OCI-M2 (cell line): ENCODE measurements around the gene NCOA6.
A peak's percentile ranks its signal among the peaks of the same experiment; 100 is the strongest.
"Not testable (repeated sequence)": the region's sequence is repeated elsewhere in the genome, so short reads cannot be mapped to it uniquely, and the experiment has no call there.

ENCODE experiments used
- DNase-seq: peaks from one replicate; lab custom pipeline; 2025; ENCODE audit not compliant: unreplicated experiment; lab: John Stamatoyannopoulos, UW

Gene NCOA6

DNA sequence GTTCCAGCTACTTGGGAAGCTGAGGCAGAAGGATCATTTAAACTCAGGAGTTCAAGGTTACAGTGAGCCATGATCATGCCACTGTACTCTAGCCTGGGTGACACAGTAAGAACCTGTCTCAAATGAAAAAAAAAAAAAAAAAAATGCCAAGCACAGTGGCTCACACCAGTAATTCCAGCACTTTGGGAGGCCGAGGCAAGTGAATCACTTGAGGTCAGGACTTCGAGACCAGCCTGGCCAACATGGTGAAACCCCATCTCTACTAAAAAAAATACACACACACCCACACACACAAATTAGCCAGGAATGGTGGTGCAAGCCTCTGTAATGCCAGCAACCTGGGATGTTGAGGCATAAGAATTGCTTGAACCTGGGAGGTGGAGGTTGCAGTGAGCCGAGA lies 102.9 kb downstream of the NCOA6 start:
- DNase-seq: not testable (repeated sequence)

DNA sequence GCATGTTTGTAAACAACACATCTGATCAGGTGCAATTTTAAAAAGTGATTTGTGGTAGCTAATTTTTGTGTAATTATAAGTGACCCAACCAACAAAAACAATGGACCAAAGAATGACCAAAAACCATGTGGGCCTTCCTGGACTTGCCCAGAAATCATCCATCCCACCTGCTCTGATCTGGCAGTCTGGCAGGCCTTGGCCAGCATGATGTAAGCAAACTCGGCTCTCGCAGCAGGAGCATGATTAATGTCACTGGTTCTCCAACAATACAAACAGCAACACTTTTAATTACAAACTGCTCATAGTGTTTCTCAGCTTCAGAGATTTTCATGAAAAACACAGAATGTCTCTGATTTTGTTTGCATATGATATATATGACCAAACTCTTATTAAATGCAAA lies 105.2 kb downstream of the NCOA6 start:
- DNase-seq: no peak

DNA sequence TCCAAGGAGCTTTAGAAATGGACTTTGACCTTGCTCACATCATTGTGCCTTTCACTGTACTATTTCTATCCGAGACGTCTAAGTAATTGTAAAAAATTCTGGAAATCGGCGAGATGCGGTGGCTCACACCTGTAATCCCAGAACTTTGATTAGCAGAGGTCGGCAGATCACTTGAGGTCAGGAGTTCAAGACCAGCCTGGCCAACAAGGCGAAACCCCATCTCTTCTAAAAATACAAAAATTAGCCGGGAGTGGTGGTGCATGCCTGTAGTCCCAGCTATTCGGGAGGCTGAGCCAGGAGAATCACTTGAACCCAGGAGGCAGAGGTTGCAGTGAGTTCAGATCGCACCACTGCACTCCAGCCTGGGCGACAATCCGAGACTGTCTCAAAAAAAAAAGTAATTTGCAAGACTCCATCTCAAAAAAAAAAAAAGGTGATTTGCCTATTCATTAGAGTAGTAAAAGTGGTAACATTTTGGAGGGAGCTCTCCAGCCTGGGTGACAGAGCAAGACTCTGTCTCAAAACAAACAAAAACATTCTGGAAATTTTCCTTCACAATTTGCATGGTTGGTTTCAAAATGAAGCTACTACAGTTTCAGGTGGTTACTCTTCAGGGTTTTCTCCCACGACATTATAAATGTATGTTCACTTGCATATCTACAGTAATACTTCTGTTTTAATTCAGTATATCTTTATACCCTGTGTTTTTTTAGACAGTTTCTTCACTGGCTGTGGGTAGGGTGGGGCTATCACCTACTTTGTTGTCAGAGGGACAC lies 106.0 kb downstream of the NCOA6 start:
- DNase-seq: not testable (repeated sequence)

DNA sequence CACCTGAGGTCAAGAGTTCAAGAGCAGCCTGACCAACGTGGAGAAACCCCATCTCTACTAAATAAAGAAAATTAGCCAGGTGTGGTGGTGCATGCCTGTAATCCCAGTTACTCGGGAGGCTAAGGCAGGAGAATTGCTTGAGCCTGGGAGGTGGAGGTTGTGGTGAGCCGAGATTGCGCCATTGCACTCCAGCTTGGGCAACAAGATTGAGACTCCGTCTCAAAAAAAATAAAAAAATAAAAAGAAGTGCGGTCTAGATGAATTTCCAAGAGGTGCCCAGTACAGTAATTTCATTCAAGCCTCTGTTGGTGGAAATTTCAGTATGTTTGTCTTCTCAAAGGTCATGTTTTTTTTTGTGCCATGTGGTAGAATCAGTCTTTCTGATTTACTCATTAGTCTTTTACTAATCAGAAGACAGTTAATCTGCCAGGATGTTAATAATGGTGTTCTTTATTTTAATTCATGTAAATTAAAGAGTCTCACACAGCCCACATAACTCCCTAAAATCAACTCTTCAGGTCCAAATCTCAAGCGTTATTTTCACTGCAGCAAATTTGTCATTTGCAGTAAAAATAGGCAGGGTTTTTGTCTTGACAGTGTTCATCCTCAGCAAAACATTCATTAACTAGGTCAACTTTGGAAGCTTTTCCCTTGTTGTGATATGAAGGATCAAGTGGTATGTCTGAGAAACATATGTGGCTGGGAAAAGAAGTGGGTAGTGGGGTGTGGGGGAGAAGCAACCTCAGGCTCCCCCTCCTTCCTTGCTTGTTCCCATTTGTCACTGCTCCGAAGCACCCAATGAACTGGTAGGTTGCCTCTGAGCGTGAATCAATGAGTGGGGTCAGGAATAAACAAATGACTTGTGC lies 108.0 kb downstream of the NCOA6 start:
- DNase-seq: no peak

DNA sequence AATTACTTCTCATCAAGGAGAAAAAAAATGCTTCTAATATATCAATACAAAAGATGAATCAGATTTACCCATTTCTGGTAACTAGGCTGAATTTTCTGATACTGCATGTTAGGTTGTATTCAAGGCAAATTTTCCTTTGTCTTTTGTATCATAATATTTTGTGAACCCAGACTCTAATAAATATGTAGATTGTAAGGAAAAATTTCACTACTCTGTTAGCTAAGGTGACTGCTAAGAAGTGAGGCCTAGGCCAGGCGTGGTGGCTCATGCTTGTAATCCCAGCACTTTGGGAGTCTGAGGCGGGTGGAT lies 108.6 kb downstream of the NCOA6 start:
- no peak for DNase-seq

DNA sequence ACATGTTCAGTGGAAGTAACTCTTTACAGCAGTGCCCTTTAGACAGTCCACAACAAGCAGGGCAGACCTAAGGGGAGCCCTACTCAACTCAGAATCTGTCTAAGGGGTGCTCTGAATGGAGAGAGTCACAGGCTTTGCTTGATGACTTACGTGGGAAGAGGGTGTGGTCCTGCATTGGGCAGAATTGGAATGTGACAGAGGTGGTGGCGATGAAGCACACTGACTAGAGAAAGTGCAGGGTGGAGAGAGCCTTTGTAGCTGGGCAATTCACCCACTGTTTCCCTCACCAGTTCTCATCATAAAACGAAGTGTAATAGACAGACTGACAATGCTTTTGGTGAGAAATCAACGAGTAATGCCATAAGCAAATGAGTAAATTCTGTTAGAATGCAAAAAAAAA lies 110.1 kb downstream of the NCOA6 start:
- no peak for DNase-seq

DNA sequence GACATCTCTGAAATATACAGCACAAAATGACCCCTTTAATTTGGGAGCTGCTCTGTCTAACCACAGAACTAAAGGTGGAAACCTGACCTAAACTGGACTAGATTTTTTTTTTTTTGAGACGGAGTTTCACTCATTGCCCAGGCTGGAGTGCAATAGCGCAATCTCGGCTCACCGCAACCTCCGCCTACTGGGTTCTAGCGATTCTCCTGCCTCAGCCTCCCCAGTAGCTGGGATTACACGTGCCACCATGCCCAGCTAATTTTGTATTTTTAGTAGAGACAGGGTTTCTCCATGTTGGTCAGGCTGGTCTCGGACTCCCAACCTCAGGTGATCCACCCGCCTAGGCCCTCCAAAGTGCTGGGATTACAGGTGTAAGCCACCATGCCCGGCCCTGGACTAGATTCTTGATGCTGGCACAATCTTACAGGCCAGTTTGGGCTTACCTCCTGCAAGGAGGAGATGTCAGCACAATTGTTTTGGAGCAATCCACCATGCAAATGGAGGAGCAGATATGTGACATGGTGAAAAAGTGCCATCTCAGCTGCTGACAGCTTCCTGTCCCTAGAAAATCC lies 111.4 kb downstream of the NCOA6 start:
- not testable (repeated sequence) for DNase-seq

DNA sequence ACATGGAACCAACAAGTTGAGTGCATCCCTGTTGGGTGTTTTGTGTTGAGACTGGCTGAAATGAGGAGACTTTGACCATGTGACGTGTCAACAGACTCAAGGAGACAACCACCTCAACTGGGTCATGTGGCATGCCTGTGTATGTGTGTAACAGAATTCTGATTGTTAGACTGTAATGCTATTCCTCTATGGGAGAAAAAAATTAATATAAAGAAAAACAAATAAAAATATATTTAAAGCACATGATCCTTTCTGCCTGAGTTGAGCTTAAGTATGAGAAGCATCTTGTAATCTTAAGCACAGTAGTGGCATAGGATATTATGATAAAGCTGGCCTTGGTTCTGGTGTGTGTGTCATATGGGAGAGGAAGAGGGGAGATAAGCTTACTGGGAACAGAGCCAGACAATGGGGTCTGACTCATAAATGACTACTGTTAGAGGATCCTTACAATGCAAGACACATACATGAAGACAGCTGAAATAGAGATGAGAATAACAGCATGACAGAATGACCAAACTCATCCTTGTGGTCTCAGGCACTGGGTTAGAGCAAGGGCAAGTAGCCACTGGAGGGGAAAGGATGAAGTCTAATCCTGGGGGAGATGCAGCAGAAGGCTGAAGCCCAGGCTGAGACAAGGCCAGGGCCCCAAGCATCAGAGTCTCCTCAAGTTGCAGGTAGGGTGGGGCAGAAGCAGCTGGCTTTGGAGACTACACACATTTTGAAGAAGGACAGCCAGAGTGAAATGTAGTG lies 112.1 kb downstream of the NCOA6 start:
- peak; percentile 93 for DNase-seq

DNA sequence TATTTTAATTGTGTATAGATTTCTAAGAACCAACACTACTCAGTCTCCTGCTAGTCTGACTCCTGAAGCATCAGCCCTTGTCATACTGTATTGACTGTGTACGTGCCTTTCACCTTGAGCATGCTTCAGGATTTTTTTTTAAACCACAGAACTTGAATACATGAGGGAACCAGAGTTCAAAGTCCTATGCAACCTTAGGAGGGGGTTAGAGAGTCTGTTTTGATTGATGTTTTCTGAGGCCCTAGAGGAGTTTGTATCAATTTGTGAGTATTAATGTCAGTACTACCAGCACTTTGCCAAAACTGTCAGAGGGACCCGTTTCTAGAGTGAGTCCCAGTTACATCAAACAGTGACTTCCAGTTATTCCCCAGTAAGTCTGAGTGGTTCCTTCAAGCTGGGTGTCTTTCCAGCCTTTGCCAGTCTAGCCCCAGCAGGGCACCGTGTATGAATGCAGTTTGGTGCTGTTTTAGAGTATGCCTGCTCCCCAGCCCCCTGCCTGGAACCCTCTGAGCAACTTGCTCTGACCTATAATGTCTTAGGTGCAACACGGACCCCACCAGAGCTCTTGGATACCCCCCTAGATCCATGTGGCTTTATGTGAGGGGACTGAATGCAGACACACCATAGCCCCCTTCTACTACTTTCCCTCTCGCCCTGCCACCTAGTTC lies 112.8 kb downstream of the NCOA6 start:
- no peak for DNase-seq

DNA sequence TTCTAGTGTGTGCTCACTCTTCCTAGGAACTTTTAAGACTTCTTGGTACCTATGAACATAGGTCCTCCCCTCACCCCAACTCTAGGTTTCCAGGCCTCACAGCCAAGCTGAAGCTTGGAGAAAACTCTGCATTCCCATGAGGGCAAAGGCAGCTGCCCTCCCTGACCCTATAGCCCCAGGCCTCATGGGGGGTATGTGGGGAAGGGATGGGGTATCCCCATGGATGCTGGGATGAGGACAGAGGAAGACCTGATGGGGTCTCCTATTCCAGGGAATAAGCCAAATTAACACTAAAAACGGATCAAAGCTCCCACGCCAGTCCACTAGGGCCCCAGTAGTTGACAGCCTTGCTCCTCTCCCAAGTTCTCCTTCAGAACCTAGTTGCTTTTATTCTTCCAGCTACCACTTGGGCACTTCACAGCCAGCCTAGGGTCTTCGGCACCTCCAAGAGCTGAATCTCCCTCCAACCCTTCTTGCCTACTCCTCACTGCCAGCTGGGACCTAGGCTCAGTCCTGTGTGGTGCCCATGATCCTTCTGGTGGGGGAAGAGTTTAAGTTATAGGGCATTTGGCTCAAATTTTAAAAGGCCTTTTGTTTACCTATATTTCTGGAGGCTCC lies 113.5 kb downstream of the NCOA6 start:
- DNase-seq: no peak

DNA sequence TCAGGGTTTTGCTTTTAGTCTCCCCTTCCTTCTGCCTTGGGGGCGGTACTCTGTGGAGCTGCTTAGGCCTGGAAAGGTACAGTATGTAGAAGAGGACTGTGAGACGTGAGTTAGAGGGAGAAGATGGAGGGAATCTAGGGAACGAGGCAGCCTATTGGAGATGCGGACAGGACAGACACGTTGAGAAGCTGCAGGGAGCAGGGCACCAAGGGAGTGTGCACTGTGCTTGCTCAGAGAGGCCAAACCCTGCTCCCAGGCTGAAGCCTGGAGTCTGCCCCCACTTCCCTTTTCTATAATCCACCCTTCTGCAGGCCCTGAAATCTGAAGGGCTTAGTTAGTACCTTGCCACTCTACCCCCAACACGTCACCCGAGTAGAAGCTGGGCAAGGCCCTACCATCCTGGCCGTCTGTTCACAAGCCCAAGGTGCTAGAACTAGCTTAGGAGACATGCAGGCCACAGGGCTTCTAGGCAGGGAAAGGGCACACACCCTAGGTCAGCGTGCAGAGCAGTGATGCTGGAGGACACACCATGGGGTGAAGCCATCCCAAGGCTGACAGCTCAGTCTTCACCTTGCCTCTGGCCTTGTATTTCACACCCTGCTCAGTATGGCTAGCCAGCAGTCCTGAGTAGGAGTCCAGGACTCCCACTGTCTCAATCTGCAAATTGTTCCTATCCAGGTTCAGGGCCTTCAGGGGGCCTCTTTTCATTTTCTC lies 114.4 kb downstream of the NCOA6 start:
- no peak for DNase-seq

DNA sequence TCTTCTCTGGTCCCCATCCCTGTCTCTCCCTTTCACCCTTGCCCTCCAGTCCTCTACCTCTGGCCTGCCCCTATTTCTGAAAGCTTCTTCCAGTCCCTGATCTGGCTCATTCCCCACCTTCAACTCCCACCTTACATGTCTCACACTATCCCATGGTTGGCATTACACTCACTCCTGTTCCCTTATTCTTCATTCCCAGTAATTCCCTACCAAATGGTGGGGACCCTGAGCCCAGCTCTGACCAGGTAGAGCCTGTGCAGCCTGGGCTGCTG lies 114.9 kb downstream of the NCOA6 start:
- no peak for DNase-seq

DNA sequence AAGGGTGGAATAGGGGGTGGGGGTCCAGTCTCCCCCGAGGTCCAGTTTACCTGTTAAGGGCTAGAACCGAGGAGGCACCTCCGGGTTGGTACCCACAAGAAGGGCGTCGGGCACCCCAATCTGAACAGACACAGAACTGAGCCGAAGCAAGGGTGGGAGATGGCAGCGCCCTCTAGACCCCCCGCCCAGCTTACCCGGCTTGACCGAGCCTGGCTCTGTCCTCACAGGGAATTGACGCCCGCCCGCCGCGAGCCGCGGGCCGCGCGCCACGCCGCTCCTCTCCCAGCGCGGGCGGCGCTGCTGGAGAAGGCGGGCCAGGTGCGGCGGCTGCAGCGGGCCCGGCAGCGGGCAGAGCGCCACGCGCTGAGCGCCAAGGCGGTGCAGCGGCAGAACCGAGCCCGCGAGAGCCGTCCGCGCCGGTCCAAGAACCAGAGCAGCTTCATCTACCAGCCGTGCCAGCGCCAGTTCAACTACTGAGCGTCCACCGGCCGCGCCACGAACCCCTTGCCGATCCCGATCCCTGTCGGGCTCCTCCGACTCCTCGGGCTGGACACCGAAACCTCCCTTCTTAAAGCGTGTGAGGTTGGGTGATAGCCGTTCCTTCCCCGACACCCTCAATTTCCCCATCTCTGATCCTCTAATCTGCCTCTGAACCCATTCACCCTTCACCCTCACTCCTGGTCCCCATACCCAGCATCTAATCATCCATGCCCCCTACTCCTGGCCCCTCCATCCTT lies 115.5 kb downstream of the NCOA6 start:
- no peak for DNase-seq

DNA sequence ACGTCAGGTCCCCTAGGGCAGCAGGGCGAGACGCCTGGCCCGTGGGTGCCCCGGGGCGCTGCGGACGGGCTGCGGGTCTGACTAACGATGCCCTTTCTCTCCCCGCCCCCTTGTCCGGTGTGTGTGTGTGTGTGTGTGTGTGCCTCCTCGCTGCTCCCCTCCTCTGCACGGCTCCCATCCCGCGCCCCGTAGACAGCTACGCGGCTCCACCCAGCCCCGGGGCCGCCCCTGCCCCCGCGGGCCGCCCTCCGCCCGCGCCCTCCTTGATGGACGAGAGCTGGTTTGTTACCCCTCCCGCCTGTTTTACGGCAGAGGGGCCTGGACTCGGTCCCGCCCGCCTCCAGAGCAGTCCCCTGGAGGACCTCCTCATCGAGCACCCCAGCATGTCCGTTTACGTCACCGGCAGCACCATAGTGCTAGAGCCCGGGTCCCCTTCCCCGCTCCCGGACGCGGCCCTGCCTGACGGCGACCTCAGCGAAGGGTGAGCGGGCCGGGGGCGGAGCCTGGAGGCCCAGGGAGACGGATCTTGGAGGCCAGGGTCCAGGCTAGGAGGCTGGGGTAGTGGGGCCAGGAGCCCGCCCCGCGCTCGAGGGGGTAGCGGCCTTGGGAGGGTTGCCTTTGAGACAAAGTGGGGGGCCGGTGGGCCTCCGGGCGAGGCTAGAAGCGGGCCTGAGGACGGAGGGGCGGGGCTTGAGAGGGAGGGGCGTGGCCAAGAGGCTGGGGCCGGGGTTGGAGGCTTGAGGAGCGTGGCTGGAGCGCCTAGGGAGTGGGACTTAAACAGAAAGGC lies 116.2 kb downstream of the NCOA6 start:
- DNase-seq: no peak

DNA sequence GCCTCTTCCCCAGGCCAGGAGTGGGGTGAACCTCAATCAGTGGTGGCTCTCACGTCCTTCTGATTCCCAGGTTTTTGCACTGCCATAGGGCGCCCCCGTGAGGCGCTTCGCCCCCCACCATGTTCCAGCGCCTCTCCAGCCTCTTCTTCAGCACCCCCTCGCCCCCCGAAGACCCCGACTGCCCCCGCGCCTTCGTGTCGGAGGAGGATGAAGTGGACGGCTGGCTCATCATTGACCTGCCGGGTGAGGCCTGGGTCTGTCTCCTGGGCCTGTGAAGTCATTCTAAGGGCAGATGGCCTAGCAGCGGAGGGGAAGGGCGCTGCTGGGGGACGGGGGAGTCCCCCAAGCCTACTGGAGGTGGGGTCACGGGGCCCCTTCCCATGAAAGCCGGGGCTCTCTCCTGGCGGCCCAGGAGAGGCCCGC lies 116.8 kb downstream of the NCOA6 start:
- DNase-seq: no peak

DNA sequence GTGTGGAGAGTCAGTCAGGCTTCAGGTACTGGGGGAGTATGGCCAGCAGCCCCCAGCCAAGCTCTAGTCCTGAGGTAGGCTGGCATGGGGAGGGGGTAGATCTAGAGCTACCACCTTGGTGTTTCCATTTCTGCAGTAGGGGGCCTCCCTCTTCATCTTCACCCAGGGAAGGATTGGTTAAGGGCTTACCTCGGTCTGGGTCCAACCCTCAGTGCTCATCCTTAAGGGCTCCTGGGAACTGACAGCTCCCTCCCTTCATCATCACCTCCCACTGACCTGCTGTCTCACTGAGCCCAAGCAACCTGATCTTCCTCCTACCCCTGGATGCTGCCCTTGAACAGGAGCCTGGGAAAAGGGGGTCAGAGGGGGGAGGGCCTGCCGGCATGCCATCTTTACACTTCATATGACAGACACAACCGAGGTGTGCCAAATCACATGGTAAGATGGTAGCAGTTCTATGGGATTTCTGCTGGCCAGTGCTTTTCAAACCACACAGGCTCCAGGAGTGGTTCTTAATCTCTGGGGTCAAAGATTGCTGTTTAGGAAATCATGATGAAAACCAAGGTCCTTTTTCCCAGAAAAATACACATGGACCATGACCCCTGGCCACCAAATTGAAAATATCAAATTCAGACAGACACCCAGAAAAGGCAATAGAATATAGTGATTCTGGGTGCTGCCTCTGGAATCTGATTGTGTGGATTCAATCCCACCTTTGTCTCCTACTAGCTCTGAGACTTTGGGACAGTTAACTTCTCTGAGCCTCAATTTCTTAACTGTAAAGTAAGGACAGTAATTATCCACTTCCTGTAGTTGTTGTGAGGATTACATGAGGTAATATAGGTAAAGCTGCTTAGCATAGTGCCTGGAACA lies 118.3 kb downstream of the NCOA6 start:
- DNase-seq: no peak

DNA sequence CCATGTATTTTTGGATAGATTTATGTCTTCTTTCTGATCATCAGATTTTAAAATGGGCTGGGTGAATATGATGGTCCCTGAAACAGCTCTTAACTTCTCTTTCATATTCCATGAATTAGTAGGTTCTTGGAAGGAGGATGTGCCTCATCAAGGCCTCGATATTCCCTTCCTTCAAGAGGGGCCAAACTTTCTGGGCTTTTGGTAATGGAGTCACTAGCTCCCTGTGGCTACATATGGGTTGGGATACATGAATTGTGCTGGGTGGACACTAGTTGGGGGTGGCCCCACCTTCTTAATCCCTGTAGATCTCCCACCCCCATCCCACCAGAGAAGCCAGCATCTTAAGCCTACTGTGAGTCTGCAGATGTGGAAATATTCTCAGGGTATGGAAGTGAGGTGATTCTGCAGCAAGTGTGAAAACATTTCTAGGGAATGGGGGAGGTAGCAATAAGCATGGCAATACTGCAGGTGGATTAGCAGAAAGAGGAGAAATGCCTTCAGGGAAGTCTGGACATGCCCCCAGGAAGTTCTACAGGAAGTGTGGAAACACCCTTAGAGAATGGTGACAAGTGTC lies 119.1 kb downstream of the NCOA6 start:
- no peak for DNase-seq
